ENCODE results near the gene CHMP3. TPM values are rescaled to one million over a fixed set of nuclear protein-coding genes. Genes with fewer than 3 reads are reported as not detected.

The CHMP3 gene
- total and polyA plus RNA-seq, 2 experiments from 2014 or later, result 57.0 to 74.4 TPM

DNA sequence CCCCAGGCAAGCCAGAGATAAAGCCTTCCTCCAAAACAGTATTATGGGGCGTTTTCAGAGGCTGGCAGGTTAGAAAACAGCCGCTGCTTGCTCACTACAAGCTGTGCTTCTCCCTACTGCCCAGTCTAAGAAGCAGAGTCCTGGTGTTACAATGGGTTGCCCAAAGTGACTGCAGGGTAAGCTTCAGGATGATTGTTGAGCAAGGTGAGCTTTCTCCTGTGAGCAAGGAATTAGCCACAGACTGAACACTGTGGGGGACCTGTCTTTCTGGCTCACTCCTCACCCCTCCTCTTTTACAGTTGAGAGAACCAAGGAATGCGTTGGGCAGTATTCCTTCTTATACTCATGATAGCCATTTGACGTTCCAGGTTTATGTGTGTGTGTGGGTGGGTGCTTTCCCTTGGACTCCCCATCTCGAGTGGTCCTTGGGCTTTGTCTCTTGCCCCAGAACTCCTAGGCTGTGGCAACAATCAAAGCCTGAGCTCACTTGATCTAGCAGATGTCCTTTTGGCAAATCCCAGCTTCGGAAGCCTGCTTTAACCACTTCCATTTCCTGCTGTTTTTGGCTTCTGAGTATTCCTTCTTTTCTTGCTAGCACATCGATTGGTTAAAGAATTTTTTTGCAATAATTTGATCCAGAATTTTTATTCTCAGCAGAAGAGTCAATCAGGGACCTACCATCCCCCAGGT is 74.5 kb downstream of the CHMP3 start:
- Histone ChIP-seq H4K20me1 (ENCODE audit: insufficient read depth, poor library complexity, severe bottlenecking) (no peaks in the 10 kb centered on the region), H3K4me3 (no peak overlapping the region), H3K9me2 (replicated peaks; ENCODE audit: insufficient read depth) (no peaks in the 10 kb centered on the region), H3K9me3 (ENCODE audit: low read depth) (no peaks in the 10 kb centered on the region), H3K4me2 (no peak overlapping the region), H3K27ac (no peak overlapping the region), H3K36me3 (replicated peaks; ENCODE audit: insufficient read depth, low read depth) (peaks cover 13% of the 10 kb centered on the region), H3K27me3 (no peaks in the 10 kb centered on the region), H3K79me2 (no peaks in the 10 kb centered on the region), H2AFZ (no peak overlapping the region), H3K4me1 (ENCODE audit: insufficient read depth) (peaks cover 5% of the 10 kb centered on the region)
- WGBS (ENCODE audit: low lambda C conversion rate, missing lambda C conversion rate), result 94% methylated on average over 7 of the region's 7 CpGs
- DNase-seq (ENCODE audit: low spot score), result no peak
- TF ChIP-seq EZH2 (IDR thresholded peaks at IDR 0.05; ENCODE audit: borderline replicate concordance) (no peak), EZH2phosphoT487 (IDR thresholded peaks at IDR 0.05; ENCODE audit: low read depth, severe bottlenecking, unreplicated experiment) (no peak)
- TF ChIP-seq, protein P1, sequence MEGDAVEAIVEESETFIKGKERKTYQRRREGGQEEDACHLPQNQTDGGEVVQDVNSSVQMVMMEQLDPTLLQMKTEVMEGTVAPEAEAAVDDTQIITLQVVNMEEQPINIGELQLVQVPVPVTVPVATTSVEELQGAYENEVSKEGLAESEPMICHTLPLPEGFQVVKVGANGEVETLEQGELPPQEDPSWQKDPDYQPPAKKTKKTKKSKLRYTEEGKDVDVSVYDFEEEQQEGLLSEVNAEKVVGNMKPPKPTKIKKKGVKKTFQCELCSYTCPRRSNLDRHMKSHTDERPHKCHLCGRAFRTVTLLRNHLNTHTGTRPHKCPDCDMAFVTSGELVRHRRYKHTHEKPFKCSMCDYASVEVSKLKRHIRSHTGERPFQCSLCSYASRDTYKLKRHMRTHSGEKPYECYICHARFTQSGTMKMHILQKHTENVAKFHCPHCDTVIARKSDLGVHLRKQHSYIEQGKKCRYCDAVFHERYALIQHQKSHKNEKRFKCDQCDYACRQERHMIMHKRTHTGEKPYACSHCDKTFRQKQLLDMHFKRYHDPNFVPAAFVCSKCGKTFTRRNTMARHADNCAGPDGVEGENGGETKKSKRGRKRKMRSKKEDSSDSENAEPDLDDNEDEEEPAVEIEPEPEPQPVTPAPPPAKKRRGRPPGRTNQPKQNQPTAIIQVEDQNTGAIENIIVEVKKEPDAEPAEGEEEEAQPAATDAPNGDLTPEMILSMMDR (IDR thresholded peaks at IDR 0.05; ENCODE audit: poor library complexity), result no peak

DNA sequence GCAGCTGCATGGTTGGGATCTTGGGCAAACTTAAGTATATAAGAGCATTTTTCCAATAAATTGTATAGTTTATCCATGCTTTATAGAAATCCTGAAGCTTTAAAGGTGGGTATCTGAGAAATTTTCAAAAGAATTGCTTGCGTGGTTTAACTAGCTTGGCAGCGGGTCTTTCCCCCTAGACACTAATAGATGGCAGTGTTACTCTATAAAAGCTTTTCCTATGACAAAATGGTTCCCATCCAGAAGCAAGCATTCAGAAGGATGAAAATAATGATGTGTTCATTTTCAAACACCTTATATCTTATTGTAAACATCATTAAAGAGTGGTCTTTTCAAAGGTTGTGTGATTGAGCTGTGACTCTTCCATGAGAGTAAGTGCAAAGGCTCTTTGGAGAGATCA is 76.2 kb downstream of the CHMP3 start:
- Histone ChIP-seq H3K4me3 (no peak overlapping the region), H3K4me1 (ENCODE audit: insufficient read depth) (peaks cover 5% of the 10 kb centered on the region), H3K4me2 (no peak overlapping the region), H3K79me2 (no peaks in the 10 kb centered on the region), H3K27ac (no peak overlapping the region), H3K9me3 (ENCODE audit: low read depth) (no peaks in the 10 kb centered on the region), H4K20me1 (ENCODE audit: insufficient read depth, poor library complexity, severe bottlenecking) (no peaks in the 10 kb centered on the region), H3K27me3 (no peaks in the 10 kb centered on the region), H3K9me2 (replicated peaks; ENCODE audit: insufficient read depth) (no peaks in the 10 kb centered on the region), H3K36me3 (replicated peaks; ENCODE audit: insufficient read depth, low read depth) (peaks cover 16% of the 10 kb centered on the region), H2AFZ (no peak overlapping the region)
- 93% methylated on average over 2 of the region's 2 CpGs for WGBS (ENCODE audit: low lambda C conversion rate, missing lambda C conversion rate)
- TF ChIP-seq EZH2 (IDR thresholded peaks at IDR 0.05; ENCODE audit: borderline replicate concordance) (no peak), EZH2phosphoT487 (IDR thresholded peaks at IDR 0.05; ENCODE audit: low read depth, severe bottlenecking, unreplicated experiment) (no peak)
- TF ChIP-seq, protein P1 (IDR thresholded peaks at IDR 0.05; ENCODE audit: poor library complexity), result no peak
- DNase-seq (ENCODE audit: low spot score), result no peak

DNA sequence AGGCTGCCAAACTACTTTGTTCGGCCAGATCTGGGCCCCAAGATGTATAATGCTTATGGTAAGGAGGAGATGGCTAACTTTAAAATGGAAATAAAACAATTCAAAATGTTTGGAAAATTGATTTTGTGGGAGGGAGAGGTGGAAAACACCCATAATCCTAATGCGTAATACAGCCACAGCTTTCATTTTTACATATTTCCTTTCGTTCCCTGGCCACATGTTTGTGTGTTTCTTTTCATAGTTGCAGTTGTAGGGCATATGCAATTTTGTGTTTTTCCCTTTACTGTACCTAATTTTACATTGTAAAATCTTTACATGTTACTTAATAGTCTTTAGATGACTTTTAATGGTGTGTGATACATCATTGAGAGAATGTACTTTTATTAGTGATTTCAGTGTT is 77.4 kb downstream of the CHMP3 start:
- H3K4me2 ChIP-seq, result no peak overlapping the region
- H2AFZ ChIP-seq, result no peak overlapping the region
- WGBS (ENCODE audit: low lambda C conversion rate, missing lambda C conversion rate), result 96% methylated on average over 3 of the region's 3 CpGs
- no peaks in the 10 kb centered on the region for H3K27me3 ChIP-seq
- TF ChIP-seq EZH2phosphoT487 (IDR thresholded peaks at IDR 0.05; ENCODE audit: low read depth, severe bottlenecking, unreplicated experiment), result no peak
- TF ChIP-seq, protein P1 (IDR thresholded peaks at IDR 0.05; ENCODE audit: poor library complexity), result no peak
- TF ChIP-seq EZH2 (IDR thresholded peaks at IDR 0.05; ENCODE audit: borderline replicate concordance), result no peak
- no peaks in the 10 kb centered on the region for H3K9me2 ChIP-seq (replicated peaks; ENCODE audit: insufficient read depth)
- no peaks in the 10 kb centered on the region for H3K4me1 ChIP-seq (ENCODE audit: insufficient read depth)
- no peak overlapping the region for H3K27ac ChIP-seq
- no peaks in the 10 kb centered on the region for H3K9me3 ChIP-seq (ENCODE audit: low read depth)
- H3K4me3 ChIP-seq, result no peak overlapping the region
- H3K36me3 ChIP-seq (replicated peaks; ENCODE audit: insufficient read depth, low read depth), result peaks cover 24% of the 10 kb centered on the region
- DNase-seq (ENCODE audit: low spot score), result no peak
- no peaks in the 10 kb centered on the region for H4K20me1 ChIP-seq (ENCODE audit: insufficient read depth, poor library complexity, severe bottlenecking)
- H3K79me2 ChIP-seq, result no peaks in the 10 kb centered on the region

Measured in hepatocyte (in vitro differentiated cells).